K562 (cell line): ENCODE results near the gene UBXN2A. TPM values are rescaled to one million over a fixed set of nuclear protein-coding genes. Genes with fewer than 3 reads are reported as not detected.
A peak's percentile ranks its signal among the peaks of the same experiment; 100 is the strongest.

Experiments used
- BACH1 ChIP-seq: fragments of 200-800 bp; sonication (Bioruptor generic); IDR thresholded peaks from 2 replicates; pipeline ENCODE4 v1.6.1; 2016; ENCODE audit warnings: missing genetic modification characterization, missing compliant biosample characterization
- CCNT2 ChIP-seq: IDR thresholded peaks from 2 replicates; pipeline ENCODE4 v1.6.1; 2011; ENCODE audit warnings: borderline replicate concordance, low read depth, mild to moderate bottlenecking, moderate library complexity, mixed read lengths, low read length; ENCODE audit not compliant: insufficient read length; ENCODE audit errors: extremely low read depth
- CTBP1 ChIP-seq: fragments of 450-650 bp; IDR thresholded peaks from 2 replicates; pipeline ENCODE4 v1.6.1; 2016; ENCODE audit warnings: borderline replicate concordance
- CTCFL ChIP-seq: IDR thresholded peaks from 2 replicates; pipeline ENCODE4 v1.6.1; 2011; ENCODE audit warnings: borderline replicate concordance, low read depth, mild to moderate bottlenecking, moderate library complexity, low read length; ENCODE audit not compliant: insufficient read depth, poor library complexity, severe bottlenecking
- FOSL1 ChIP-seq: fragments of 200-800 bp; sonication (Bioruptor generic); conservative IDR thresholded peaks from 2 replicates; pipeline ENCODE4 v1.6.1; 2016; ENCODE audit warnings: missing genetic modification characterization, missing compliant biosample characterization
- GATAD2A ChIP-seq: fragments of 450-650 bp; IDR thresholded peaks from 2 replicates; pipeline ENCODE4 v1.6.1; 2017
- KDM5B ChIP-seq: fragments of 200-600 bp; sonication (generic); IDR thresholded peaks from 2 replicates; pipeline ENCODE4 v1.6.1; 2012; ENCODE audit warnings: low read depth, mild to moderate bottlenecking, moderate library complexity, low read length, control low read depth, inconsistent platforms; ENCODE audit not compliant: insufficient replicate concordance
- KLF1 ChIP-seq: fragments of 450-650 bp; IDR thresholded peaks from 2 replicates; pipeline ENCODE4 v1.6.1; 2016; ENCODE audit warnings: missing genetic modification characterization, missing compliant biosample characterization
- MAZ ChIP-seq, 2 experiments: fragments of 450-650 bp in 1 of 2; sonication (generic) in 1 of 2; formaldehyde crosslinking; IDR thresholded peaks in 1 of 2; conservative IDR thresholded peaks in 1 of 2; 2 replicates each; pipeline versions ENCODE4 v1.4.0 to v1.5.0; 2020; ENCODE audit warnings: mild to moderate bottlenecking in 1 of 2, missing genetic modification reagents in 1 of 2
- MEF2D ChIP-seq: conservative IDR thresholded peaks from 2 replicates; pipeline ENCODE4 v1.6.1; 2016; ENCODE audit warnings: low read depth, missing genetic modification characterization, missing compliant biosample characterization
- MEIS2 ChIP-seq: fragments of 450-650 bp; IDR thresholded peaks from 2 replicates; pipeline ENCODE4 v1.6.1; 2014; ENCODE audit warnings: mild to moderate bottlenecking; ENCODE audit not compliant: partially characterized antibody
- PTTG1 ChIP-seq: fragments of 450-650 bp; IDR thresholded peaks from 2 replicates; pipeline ENCODE4 v1.6.1; 2016; ENCODE audit warnings: low read depth, mild to moderate bottlenecking, missing genetic modification characterization, missing compliant biosample characterization
- RBM14 ChIP-seq: fragments of 200-400 bp; formaldehyde crosslinking; IDR thresholded peaks from 2 replicates; pipeline ENCODE4 v1.6.1; 2018; ENCODE audit warnings: low read depth, mild to moderate bottlenecking, low read length, moderate library complexity, borderline replicate concordance; ENCODE audit not compliant: insufficient read depth
- SIN3B ChIP-seq: fragments of 450-650 bp; IDR thresholded peaks from 2 replicates; pipeline ENCODE4 v1.6.1; 2017; ENCODE audit warnings: low read depth, mild to moderate bottlenecking, moderate library complexity
- SP2 ChIP-seq: IDR thresholded peaks from 2 replicates; pipeline ENCODE4 v1.6.1; 2011; ENCODE audit warnings: mild to moderate bottlenecking, low read depth, low read length, moderate library complexity; ENCODE audit not compliant: poor library complexity, severe bottlenecking; ENCODE audit errors: extremely low read depth
- TBP ChIP-seq: optimal IDR thresholded peaks from 2 replicates; pipeline ENCODE3; 2011; ENCODE audit warnings: low read depth, low read length, improper control_type of control experiment
- TOE1 ChIP-seq, 2 experiments: fragments of 450-650 bp in 1 of 2; sonication (generic) in 1 of 2; formaldehyde crosslinking in 1 of 2; IDR thresholded peaks; 2 replicates each; pipeline versions ENCODE4 v1.7.1 to v1.8.0; 2016 to 2022; ENCODE audit warnings: borderline replicate concordance in 2 of 2, mild to moderate bottlenecking in 2 of 2, antibody characterized with exemption in 1 of 2, inconsistent platforms in 1 of 2, low read depth in 1 of 2, missing genetic modification reagents in 1 of 2, moderate library complexity in 1 of 2
- TRIM28 ChIP-seq: fragments of 450-650 bp; IDR thresholded peaks from 2 replicates; pipeline ENCODE4 v1.6.1; 2017
- XRCC3 ChIP-seq: fragments of 450-650 bp; IDR thresholded peaks from 2 replicates; pipeline ENCODE4 v1.6.1; 2017; ENCODE audit warnings: mild to moderate bottlenecking, moderate library complexity
- ZBTB7A ChIP-seq: IDR thresholded peaks from 2 replicates; pipeline ENCODE4 v1.6.1; 2011; ENCODE audit warnings: low read depth, mild to moderate bottlenecking, low read length, moderate library complexity, borderline replicate concordance; ENCODE audit not compliant: control insufficient read depth
- ZNF212 ChIP-seq: fragments of 450-650 bp; formaldehyde crosslinking; IDR thresholded peaks from 2 replicates; pipeline ENCODE4 v1.4.0; 2020; ENCODE audit warnings: mild to moderate bottlenecking
- ZNF232 ChIP-seq: sonication (generic); formaldehyde crosslinking; IDR thresholded peaks from 2 replicates; pipeline ENCODE4 v1.8.0; 2022; ENCODE audit warnings: mild to moderate bottlenecking, missing genetic modification reagents
- ZNF695 ChIP-seq: fragments of 450-650 bp; formaldehyde crosslinking; IDR thresholded peaks from 2 replicates; pipeline ENCODE4 v1.4.0; 2020; ENCODE audit warnings: mild to moderate bottlenecking, moderate library complexity
- ZNF75A ChIP-seq: fragments of 450-650 bp; formaldehyde crosslinking; IDR thresholded peaks from 2 replicates; pipeline ENCODE4 v1.4.0; 2020; ENCODE audit warnings: mild to moderate bottlenecking
- polyA plus RNA-seq, 8 experiments: library from polyadenylated mRNA; depleted of rRNA in 4 of 8; stranded (reverse) in 5 of 8; unstranded in 3 of 8; fragments of >200 nt; fragmentation: Nextera tagmentation in 2 of 8; fragmentation: Illumina TruSeq in 1 of 8; extraction: Ambion mirVana in 2 of 8; extraction: Trizol in 1 of 8; gene quantifications; 2 replicates each; pipeline versions ENCODE4 v1.2.1 to v1.2.3, GENCODE V29; 2011 to 2014; ENCODE audit warnings: inconsistent platforms in 1 of 8, missing spikeins in 1 of 8
- total RNA-seq, 7 experiments: library from RNA; depleted of rRNA in 6 of 7; stranded (reverse); fragments of >200 nt in 6 of 7; fragmentation: Illumina TruSeq in 2 of 7; extraction: Trizol in 2 of 7; gene quantifications; 2 replicates each; pipeline versions ENCODE4 v1.2.1 to v1.2.3, GENCODE V29; 2011 to 2021; ENCODE audit warnings: low replicate concordance in 1 of 7
- TF ChIP-seq, protein P1 (sequence below), 2 experiments: IDR thresholded peaks; 2 replicates each; pipeline ENCODE4 v1.6.1; 2011; ENCODE audit warnings: borderline replicate concordance in 1 of 2, control low read depth in 1 of 2, low read depth in 1 of 2, low read length in 1 of 2, mild to moderate bottlenecking in 1 of 2, mixed read lengths in 1 of 2, moderate library complexity in 1 of 2; ENCODE audit not compliant: insufficient read depth in 1 of 2, insufficient read length in 1 of 2, poor library complexity in 1 of 2, severe bottlenecking in 1 of 2; ENCODE audit errors: extremely low read depth in 1 of 2

The UBXN2A gene
- total and polyA plus RNA-seq, 9 of the 15 experiments (the other 6 are each of a cell fraction or from before 2014, with no cell fraction given), result 3.4 to 25.6 (median 16.0) TPM

DNA sequence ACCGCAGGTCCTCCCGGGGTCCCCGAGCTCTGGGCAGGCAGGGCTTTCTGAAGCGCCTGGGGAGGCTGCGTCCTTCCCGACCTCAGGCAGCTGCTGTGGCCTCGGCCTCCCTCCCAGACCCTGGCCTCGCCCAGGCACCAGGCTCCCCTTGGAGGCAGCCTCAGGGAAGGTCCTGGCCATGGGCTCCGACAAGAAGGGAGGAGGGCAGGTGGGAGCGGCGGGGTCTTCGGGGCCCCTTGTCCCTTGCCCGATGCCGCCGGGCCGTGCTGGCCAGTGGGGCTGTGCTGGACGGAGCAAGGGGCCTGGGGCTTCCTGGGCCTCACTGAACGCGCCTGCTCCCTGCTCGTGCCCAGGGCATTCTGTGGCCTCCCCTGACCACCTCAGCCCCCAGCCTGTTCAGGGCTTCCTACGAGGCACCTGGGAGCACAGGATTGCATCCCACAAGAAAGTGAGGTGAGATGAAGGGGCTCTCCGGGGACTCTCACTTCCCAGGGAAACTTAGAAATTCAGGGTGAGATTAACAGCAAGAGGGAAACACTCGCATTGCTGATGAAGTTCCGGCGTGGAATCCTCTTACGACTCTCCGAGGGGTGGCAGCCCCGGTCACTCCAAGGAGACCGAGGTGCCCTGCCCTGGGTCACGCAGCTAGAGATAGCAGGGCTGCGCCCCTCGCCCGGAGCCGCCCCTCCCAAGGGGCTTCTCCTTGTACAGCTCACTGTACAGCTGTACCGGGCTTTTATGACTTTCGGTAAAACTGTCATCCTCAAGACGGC is 70.4 kb downstream of the UBXN2A start (continued):
- TF ChIP-seq MEF2D (tag), result no peak
- TF ChIP-seq MEIS2, result no peak
- no peak for TF ChIP-seq KLF1 (tag)
- TF ChIP-seq SIN3B, result peak; percentile 12; the same call in 1 of the 2 replicates
- TF ChIP-seq BACH1, result no peak
- no peak for TF ChIP-seq CTCFL
- TF ChIP-seq ZNF695 (CRISPR knock-in tag), result no peak
- no peak for TF ChIP-seq XRCC3
- 0 out of 2 replicates have a peak, but pooled peaks have one; percentile 27 for TF ChIP-seq ZNF75A
- TF ChIP-seq ZNF212 (CRISPR knock-in tag), result no peak
- no peak for TF ChIP-seq TOE1 (IDR thresholded peaks at IDR 0.05; ENCODE audit: borderline replicate concordance)
- no peak for TF ChIP-seq TOE1 (CRISPR knock-in tag; IDR thresholded peaks at IDR 0.05; ENCODE audit: borderline replicate concordance, low read depth)
- peak; percentile 93 for TF ChIP-seq ZBTB7A
- TF ChIP-seq PTTG1 (tag), result no peak
- peak in 1 of 2 experiments; percentile 48; a peak in 3 of 4 replicates for TF ChIP-seq MAZ (CRISPR knock-in tag; conservative IDR thresholded peaks at IDR 0.05 in 1 of 2, IDR thresholded peaks at IDR 0.05 in 1 of 2)
- no peak for TF ChIP-seq TRIM28
- no peak for TF ChIP-seq FOSL1
- TF ChIP-seq ZNF232, result no peak
- no peak for TF ChIP-seq CCNT2
- TF ChIP-seq RBM14, result no peak
- TF ChIP-seq KDM5B, result peak; percentile 59
- peak; percentile 5 for TF ChIP-seq TBP
- TF ChIP-seq SP2, result no peak
- TF ChIP-seq, protein P1, sequence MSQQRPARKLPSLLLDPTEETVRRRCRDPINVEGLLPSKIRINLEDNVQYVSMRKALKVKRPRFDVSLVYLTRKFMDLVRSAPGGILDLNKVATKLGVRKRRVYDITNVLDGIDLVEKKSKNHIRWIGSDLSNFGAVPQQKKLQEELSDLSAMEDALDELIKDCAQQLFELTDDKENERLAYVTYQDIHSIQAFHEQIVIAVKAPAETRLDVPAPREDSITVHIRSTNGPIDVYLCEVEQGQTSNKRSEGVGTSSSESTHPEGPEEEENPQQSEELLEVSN (IDR thresholded peaks at IDR 0.05; ENCODE audit: borderline replicate concordance in 1 of 2, extremely low read depth in 1 of 2, insufficient read depth in 1 of 2, insufficient read length in 1 of 2, low read depth in 1 of 2, low read length in 1 of 2, poor library complexity in 1 of 2, severe bottlenecking in 1 of 2), result peak; percentile 5 to 30
- TF ChIP-seq GATAD2A, result no peak
- no peak for TF ChIP-seq CTBP1
